ENCODE measurements around the gene NES.
"Not testable (repeated sequence)": the region's sequence is repeated elsewhere in the genome, so short reads cannot be mapped to it uniquely, and the experiment has no call there.

The NES gene

GRCh38 chr1:156644146-156644545, 33.1 kb downstream of the NES start:
- DNase-seq, result no peak

GRCh38 chr1:156643778-156644092, 33.5 kb downstream of the NES start:
- DNase-seq, result no peak

GRCh38 chr1:156643049-156643777, 34.0 kb downstream of the NES start:
- no peak for DNase-seq

GRCh38 chr1:156642265-156643048, 34.8 kb downstream of the NES start:
- DNase-seq, result no peak

- DNase-seq, result peak; percentile 71
These were observed 35.4 kb downstream of the NES start, which contains the start of gene BCAN for GRCh38 chr1:156641761-156642264. BCAN (plus strand) TSS chr1:156642117; CDS start chr1:156646055, 3,938 bp downstream.

GRCh38 chr1:156640842-156641706, 36.1 kb downstream of the NES start:
- no peak for DNase-seq

- no peak for DNase-seq
These were observed 37.6 kb downstream of the NES start for GRCh38 chr1:156639601-156640101.

GRCh38 chr1:156638189-156638985, 38.8 kb downstream of the NES start:
- DNase-seq, result no peak

- DNase-seq, result no peak
These were observed 44.9 kb downstream of the NES start for GRCh38 chr1:156632355-156632754.

GRCh38 chr1:156631152-156631551, 46.1 kb downstream of the NES start:
- DNase-seq, result not testable (repeated sequence)

GRCh38 chr1:156629823-156630449, 47.3 kb downstream of the NES start:
- DNase-seq, result no peak

- DNase-seq, result peak; percentile 57
These were observed 49.8 kb downstream of the NES start for GRCh38 chr1:156627313-156627880.

GRCh38 chr1:156626079-156626438, 51.1 kb downstream of the NES start:
- peak; percentile 16 for DNase-seq

- no peak for DNase-seq
These were observed 51.6 kb downstream of the NES start for GRCh38 chr1:156625436-156626078.

- DNase-seq, result no peak
These were observed 52.3 kb downstream of the NES start for GRCh38 chr1:156624814-156625435.

- DNase-seq, result peak; percentile 19
These were observed 53.0 kb downstream of the NES start for GRCh38 chr1:156623946-156624813.

- DNase-seq, result no peak
These were observed 54.5 kb downstream of the NES start for GRCh38 chr1:156622581-156623297.

- no peak for DNase-seq
These were observed 57.6 kb downstream of the NES start for GRCh38 chr1:156619582-156619955.
